HG03457 (cell line): ENCODE results near the gene SACM1L.

Experiments used
- ATAC-seq: cut with Tn5 transposase; IDR thresholded peaks from one replicate; pipeline ENCODE4 v1.9.1; 2021; ENCODE audit warnings: moderate number of reproducible peaks; ENCODE audit not compliant: unreplicated experiment

The SACM1L gene, protein sequence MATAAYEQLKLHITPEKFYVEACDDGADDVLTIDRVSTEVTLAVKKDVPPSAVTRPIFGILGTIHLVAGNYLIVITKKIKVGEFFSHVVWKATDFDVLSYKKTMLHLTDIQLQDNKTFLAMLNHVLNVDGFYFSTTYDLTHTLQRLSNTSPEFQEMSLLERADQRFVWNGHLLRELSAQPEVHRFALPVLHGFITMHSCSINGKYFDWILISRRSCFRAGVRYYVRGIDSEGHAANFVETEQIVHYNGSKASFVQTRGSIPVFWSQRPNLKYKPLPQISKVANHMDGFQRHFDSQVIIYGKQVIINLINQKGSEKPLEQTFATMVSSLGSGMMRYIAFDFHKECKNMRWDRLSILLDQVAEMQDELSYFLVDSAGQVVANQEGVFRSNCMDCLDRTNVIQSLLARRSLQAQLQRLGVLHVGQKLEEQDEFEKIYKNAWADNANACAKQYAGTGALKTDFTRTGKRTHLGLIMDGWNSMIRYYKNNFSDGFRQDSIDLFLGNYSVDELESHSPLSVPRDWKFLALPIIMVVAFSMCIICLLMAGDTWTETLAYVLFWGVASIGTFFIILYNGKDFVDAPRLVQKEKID

GRCh38 chr3:45688882-45689786, at the start of gene SACM1L:
Gene SACM1L (plus strand): TSS chr3:45689396. CDS start chr3:45689466, 70 bp downstream.
- peak; percentile 78 for ATAC-seq

- no peak for ATAC-seq
Measured at GRCh38 chr3:45640091-45640507, 49.1 kb upstream of the SACM1L start.

- ATAC-seq: no peak
Measured at GRCh38 chr3:45640724-45641361, 48.4 kb upstream of the SACM1L start.

GRCh38 chr3:45641756-45642155, 47.4 kb upstream of the SACM1L start:
- no peak for ATAC-seq

DNA sequence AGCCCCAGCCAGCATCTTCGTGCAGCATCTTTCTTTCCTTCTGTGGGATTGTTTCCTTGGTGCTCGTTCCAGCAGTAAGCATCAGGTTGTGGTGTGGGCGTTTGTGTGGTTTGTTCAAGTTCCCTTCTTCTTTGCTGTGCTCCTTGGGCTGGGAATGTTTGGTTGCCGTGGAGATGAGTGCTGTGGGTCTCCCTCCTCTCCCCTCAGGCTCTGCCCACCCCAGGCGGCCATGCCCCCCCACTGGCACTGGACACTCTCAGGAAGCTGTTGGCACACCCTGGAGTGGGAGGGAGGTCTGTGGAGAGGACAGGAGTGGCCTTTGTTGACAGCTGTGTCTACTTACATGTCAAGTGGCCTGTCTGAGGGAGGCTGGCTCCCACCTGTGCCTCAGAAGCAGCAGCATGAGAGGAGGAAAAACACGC, 46.5 kb upstream of the SACM1L start:
- no peak for ATAC-seq

- no peak for ATAC-seq
Measured at GRCh38 chr3:45644063-45644790, 45.0 kb upstream of the SACM1L start.

DNA sequence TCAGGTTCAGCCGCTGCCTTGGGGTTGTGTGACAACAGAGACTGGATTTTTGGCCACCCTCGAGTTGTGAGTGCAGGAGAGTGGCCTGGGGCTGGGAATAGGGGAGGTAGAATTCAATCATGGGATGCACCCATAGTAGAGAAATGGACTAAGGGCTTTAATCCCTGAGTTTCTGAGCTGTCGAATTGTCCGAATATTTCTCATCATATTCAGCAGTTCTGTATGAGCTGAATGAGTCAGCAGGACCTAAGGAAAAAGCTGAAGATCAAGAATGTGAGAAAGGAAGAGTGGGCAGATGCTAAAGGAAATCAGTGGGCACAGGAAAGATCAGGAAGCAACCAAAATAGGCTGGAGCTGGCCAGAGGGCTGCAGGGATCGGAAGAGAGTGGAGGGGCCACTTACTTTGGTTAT, 44.4 kb upstream of the SACM1L start:
- no peak for ATAC-seq

- ATAC-seq: no peak
Measured at GRCh38 chr3:45646051-45646585, 43.1 kb upstream of the SACM1L start.

GRCh38 chr3:45647148-45647619, 42.0 kb upstream of the SACM1L start:
- ATAC-seq: no peak

- ATAC-seq: no peak
Measured at GRCh38 chr3:45653205-45653604, 36.0 kb upstream of the SACM1L start.

GRCh38 chr3:45654397-45654944, 34.7 kb upstream of the SACM1L start:
- no peak for ATAC-seq

- no peak for ATAC-seq
Measured at GRCh38 chr3:45655906-45656305, 33.3 kb upstream of the SACM1L start.

DNA sequence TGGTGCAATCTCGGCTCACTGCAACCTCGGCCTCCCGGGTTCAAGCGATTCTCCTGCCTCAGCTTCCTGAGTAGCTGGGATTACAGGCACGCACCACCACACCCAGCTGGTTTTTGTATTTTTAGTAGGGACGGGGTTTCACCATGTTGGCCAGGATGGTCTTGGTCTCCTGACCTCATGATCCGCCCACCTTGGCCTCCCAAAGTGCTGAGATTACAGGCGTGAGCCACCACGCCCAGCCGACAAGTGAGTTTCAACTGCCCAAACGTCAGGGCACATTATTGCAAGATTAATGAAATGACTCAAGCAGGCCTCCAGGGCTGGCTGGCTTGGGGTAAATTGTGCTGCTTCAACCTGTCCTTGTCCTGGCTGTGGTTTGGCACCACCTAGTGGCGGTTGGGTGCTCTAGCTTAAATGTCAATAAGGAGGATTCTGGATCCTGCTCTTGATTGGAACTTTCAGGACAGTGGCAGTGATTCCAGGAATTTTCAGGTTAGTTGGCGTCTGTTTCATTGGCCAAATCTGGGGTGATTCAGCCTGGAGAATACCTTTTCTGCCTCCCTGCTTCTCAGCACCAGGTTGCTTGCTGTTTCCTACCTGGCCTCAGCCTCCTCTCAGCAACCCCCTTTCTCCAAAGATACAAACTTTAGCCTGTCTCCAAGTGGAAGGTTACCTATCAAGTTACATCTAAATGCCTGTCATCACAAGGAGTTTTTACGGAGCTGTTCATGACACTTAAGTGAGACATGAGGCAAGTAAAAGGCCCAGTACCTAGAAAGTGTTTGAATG, 32.4 kb upstream of the SACM1L start:
- ATAC-seq: no peak

DNA sequence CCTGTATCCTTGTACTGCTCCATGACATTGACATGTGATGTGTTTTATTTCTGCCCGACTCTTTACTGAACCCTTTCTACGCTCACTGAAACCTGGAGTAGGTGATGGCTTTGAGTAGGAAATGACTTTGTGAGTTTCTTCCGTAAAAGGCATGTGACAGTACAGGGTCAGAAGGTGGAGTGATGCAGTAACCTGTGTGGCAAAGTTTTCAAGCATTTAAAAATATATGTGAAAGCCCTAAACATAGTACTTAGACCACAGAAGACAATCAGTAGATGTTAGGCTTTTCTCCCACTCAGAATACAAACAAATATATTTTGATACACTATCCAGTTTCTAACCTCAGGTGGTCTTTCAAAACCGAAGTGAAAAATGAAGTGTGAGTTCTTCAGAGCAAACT, 31.3 kb upstream of the SACM1L start:
- ATAC-seq: no peak

DNA sequence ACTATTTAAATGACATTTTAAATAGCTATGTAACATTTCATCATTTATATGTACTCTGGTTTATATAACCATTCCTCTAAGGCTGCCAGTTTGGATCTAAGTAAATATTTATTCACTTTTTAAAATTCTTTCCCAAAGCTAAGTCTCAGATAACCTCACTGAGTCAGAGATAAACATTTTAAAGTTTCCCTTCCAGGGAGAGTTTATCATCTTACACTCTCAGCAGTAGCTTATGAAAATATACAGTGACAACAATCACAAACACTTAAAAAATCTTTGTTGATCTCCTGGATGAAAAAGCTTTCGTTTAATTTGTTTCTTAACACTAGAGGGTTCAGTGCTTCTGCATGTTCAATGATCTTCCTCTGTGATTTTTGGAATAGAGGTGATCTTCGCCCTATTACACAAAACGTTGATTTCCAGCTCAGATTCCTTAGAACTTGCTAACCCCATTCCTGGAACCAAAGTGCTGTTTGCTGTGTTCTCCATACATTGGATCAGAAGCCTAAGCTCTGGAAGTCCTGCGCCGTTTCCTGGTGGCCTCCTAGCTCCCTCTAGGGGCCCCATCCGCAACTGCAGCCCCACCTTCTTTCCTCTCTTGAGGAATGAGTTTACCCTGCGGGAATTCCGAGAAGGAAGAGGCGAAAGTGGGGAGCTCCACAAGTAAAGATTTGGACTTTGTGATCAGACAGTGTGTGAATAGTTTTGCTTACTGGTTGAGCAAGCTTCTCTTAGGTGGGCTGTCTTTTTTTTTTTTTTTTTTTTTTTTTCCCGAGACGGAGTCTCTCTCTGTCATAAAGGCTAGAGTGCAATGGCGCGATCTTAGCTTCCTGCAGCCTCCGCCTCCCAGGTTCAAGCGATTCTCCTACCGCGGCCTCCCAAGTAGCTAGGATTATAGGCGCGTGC, 29.3 kb upstream of the SACM1L start:
- ATAC-seq: no peak

DNA sequence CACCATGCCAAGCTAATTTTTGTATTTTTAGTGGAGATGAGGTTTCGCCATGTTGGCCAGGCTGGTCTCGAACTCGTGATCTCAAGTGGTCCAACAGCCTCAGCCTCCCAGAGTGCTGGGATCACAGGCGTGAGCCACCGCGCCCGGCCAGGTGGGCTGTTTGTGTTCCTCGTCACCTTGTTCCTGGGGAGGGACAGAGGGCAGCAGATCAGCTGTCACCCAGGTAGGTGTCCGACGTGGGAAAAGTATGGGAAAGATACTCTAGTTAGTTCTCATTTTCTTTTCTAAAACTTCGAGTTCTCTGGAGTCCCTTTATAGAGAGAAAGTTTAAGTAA, 28.7 kb upstream of the SACM1L start:
- ATAC-seq: no peak

DNA sequence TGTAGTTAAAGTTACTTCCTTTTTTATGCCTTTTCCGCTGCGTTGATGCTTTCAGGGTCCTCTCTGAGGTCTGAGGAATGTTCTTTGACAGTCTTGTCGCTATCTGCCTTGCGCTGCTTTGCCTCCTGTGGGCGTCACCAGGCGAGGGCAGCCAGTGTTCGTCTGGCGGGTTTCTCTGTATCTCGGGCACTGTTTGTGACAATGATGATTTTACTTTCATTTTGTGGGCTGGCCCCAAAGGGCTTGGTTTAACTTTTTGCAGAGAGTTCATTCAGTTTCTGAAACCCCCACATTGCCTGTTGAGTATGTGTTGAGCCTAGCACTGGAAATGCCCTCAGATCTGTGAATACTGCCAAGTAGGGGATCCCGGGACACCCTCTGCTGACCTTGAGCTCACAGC, 24.6 kb upstream of the SACM1L start:
- ATAC-seq: peak; percentile 62

GRCh38 chr3:45665101-45665572, 24.1 kb upstream of the SACM1L start:
- no peak for ATAC-seq
